HL-60 (cell line): ENCODE data around the gene PRKACB.

ENCODE experiments used
- GABPA ChIP-seq: IDR thresholded peaks from 2 replicates; pipeline ENCODE4 v1.6.1; 2012; ENCODE audit warnings: low read depth
- POLR2AphosphoS5 ChIP-seq: IDR thresholded peaks from 2 replicates; pipeline ENCODE4 v1.6.1; 2012; ENCODE audit warnings: low read depth
- TF ChIP-seq, protein P1 (sequence below): IDR thresholded peaks from one replicate; pipeline ENCODE4 v1.5.1; 2011; ENCODE audit warnings: low read length, control low read depth, inconsistent platforms; ENCODE audit not compliant: insufficient read depth
- TF ChIP-seq, protein P2 (sequence below): IDR thresholded peaks from 2 replicates; pipeline ENCODE4 v1.6.1; 2012; ENCODE audit warnings: low read depth; ENCODE audit not compliant: insufficient replicate concordance

DNA sequence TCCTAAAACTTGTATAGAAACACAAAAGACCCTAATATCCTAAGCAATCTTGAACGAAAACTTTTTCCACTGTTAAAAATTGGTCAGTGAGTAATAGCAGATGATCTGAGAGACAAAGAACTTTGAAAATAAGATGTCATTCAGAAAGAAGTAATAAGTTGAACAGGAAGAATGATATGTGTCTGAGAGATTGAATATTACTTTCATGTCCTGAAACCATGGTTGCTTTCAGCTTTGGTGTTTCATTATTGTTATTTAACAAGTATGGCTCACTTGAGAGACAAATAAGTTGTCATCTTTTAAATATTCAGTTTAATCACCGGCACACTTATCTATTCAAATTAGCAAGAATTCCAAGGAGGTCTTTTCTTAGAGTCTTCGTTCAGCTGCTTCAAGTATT is 11.4 kb downstream of the PRKACB start:
- TF ChIP-seq, protein P1, sequence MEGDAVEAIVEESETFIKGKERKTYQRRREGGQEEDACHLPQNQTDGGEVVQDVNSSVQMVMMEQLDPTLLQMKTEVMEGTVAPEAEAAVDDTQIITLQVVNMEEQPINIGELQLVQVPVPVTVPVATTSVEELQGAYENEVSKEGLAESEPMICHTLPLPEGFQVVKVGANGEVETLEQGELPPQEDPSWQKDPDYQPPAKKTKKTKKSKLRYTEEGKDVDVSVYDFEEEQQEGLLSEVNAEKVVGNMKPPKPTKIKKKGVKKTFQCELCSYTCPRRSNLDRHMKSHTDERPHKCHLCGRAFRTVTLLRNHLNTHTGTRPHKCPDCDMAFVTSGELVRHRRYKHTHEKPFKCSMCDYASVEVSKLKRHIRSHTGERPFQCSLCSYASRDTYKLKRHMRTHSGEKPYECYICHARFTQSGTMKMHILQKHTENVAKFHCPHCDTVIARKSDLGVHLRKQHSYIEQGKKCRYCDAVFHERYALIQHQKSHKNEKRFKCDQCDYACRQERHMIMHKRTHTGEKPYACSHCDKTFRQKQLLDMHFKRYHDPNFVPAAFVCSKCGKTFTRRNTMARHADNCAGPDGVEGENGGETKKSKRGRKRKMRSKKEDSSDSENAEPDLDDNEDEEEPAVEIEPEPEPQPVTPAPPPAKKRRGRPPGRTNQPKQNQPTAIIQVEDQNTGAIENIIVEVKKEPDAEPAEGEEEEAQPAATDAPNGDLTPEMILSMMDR, result no peak
- TF ChIP-seq, protein P2, sequence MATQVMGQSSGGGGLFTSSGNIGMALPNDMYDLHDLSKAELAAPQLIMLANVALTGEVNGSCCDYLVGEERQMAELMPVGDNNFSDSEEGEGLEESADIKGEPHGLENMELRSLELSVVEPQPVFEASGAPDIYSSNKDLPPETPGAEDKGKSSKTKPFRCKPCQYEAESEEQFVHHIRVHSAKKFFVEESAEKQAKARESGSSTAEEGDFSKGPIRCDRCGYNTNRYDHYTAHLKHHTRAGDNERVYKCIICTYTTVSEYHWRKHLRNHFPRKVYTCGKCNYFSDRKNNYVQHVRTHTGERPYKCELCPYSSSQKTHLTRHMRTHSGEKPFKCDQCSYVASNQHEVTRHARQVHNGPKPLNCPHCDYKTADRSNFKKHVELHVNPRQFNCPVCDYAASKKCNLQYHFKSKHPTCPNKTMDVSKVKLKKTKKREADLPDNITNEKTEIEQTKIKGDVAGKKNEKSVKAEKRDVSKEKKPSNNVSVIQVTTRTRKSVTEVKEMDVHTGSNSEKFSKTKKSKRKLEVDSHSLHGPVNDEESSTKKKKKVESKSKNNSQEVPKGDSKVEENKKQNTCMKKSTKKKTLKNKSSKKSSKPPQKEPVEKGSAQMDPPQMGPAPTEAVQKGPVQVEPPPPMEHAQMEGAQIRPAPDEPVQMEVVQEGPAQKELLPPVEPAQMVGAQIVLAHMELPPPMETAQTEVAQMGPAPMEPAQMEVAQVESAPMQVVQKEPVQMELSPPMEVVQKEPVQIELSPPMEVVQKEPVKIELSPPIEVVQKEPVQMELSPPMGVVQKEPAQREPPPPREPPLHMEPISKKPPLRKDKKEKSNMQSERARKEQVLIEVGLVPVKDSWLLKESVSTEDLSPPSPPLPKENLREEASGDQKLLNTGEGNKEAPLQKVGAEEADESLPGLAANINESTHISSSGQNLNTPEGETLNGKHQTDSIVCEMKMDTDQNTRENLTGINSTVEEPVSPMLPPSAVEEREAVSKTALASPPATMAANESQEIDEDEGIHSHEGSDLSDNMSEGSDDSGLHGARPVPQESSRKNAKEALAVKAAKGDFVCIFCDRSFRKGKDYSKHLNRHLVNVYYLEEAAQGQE, result no peak
- no peak for TF ChIP-seq GABPA
- no peak for TF ChIP-seq POLR2AphosphoS5
